Measurements from ENCODE around the gene ZDHHC22. TPM values are rescaled to one million over a fixed set of nuclear protein-coding genes. Genes with fewer than 3 reads are reported as not detected.
A peak's percentile ranks its signal among the peaks of the same experiment; 100 is the strongest.

The ZDHHC22 gene
- polyA plus RNA-seq, 1 donor from 2014 or later = 4.3 TPM

DNA sequence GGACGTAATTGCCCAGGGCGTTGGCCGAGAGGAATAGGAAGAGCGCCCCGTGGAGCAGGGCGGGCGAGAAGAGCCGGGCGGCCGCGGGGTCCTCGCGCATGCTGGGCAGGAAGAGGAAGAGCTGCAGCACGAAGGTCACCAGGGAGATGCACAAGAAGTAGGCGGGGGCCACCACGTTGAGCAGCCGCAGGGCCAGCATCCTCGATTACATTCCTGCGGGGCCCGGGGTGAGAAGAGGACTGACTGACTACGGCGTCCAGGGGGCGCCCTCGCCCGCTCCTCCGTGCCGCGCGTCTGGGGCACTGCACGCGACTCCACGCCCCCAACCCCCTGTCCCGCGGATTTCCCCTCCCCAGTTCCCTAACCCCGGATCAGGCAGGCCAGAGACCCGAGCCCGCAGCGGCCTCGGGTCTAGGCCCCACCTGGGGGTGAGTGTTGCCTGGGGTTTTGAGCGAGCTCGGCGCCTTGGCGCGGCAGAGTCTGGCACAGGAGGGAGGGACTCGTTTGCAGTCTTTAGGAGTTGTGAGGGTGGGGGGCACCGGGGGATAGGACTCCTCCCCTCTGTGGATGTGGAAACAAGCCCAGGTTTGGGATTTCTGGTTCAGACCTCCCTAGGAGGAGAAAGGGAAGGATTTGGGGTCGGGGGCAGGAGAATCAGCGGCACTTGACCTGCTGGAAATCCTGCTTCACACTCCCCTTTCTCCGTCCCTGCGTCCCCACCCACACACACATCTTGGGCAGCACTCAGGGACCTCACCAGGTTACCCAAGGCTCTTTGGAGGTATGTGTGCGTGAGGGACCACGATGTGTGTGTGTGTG, 1.8 kb downstream of the ZDHHC22 start:
- H3K9ac ChIP-seq (ENCODE audit: low read length) = peak overlapping the region; percentile 74

DNA sequence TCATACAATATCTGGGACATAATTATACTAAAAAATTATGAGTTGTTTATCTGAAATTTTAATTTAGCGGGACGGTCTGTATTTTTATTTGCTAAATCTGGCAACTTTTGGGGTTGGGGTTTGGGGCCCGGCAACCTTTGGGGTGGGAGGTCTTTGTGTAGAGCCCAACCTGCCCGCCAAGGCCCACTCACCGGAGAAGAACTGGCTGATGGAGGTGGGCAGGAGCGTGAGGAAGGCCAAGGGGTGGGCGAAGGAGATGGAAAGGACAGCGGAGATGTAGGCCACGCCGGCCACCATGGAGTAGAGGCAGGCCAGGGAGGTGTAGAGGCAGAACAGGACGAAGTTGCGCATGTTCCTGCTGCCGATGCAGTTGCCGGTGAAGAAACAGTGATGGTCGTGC, 2.6 kb downstream of the ZDHHC22 start:
- no peak overlapping the region for H3K27ac ChIP-seq (ENCODE audit: low read length)
- H3F3A ChIP-seq (ENCODE audit: insufficient read depth, low read length, poor library complexity, severe bottlenecking) = peaks cover 7% of the 10 kb centered on the region
- no peaks in the 10 kb centered on the region for H4K20me1 ChIP-seq (ENCODE audit: insufficient read depth)
- no peak overlapping the region for H2AFZ ChIP-seq (ENCODE audit: low read depth, low read length)
- no peak overlapping the region for H3K9ac ChIP-seq (ENCODE audit: low read length)
- H3K4me3 ChIP-seq (ENCODE audit: low read length) = peak overlapping the region; percentile 90
- no peak for TF ChIP-seq TAF1 (IDR thresholded peaks at IDR 0.05; ENCODE audit: low read depth)
- no peaks in the 10 kb centered on the region for H3K9me3 ChIP-seq (ENCODE audit: low read length)
- H3K36me3 ChIP-seq (ENCODE audit: insufficient read depth, low read length) = no peaks in the 10 kb centered on the region
- no peaks in the 10 kb centered on the region for H3K79me2 ChIP-seq (replicated peaks; ENCODE audit: insufficient read depth, low read length)
- peaks cover 60% of the 10 kb centered on the region for H3K27me3 ChIP-seq (ENCODE audit: insufficient read depth, low read depth, low read length)
- H3K9me2 ChIP-seq (ENCODE audit: insufficient read depth, low read length) = no peaks in the 10 kb centered on the region
- no peak overlapping the region for H3K4me2 ChIP-seq (ENCODE audit: low read length)

More for the DNA sequence above, 1.8 kb downstream of the ZDHHC22 start:
- H3K9me3 ChIP-seq (ENCODE audit: low read length) = no peaks in the 10 kb centered on the region
- H3K36me3 ChIP-seq (ENCODE audit: insufficient read depth, low read length) = no peaks in the 10 kb centered on the region
- H3K9me2 ChIP-seq (ENCODE audit: insufficient read depth, low read length) = no peaks in the 10 kb centered on the region
- no peaks in the 10 kb centered on the region for H4K20me1 ChIP-seq (ENCODE audit: insufficient read depth)
- H3F3A ChIP-seq (ENCODE audit: insufficient read depth, low read length, poor library complexity, severe bottlenecking) = peaks cover 7% of the 10 kb centered on the region
- H3K4me2 ChIP-seq (ENCODE audit: low read length) = peak overlapping the region; percentile 77
- H3K27me3 ChIP-seq (ENCODE audit: insufficient read depth, low read depth, low read length) = peaks cover 58% of the 10 kb centered on the region
- peak overlapping the region; percentile 90 for H3K4me3 ChIP-seq (ENCODE audit: low read length)
- peak overlapping the region; percentile 32 for H3K27ac ChIP-seq (ENCODE audit: low read length)
- TF ChIP-seq EZH2 (IDR thresholded peaks at IDR 0.05; ENCODE audit: borderline replicate concordance, insufficient read depth, low read length, poor library complexity, severe bottlenecking) (no peak), TAF1 (IDR thresholded peaks at IDR 0.05; ENCODE audit: low read depth) (no peak), POLR2AphosphoS5 (IDR thresholded peaks at IDR 0.05) (no peak), SMC3 (conservative IDR thresholded peaks at IDR 0.05; ENCODE audit: poor library complexity) (peak; percentile 69), RAD21 (conservative IDR thresholded peaks at IDR 0.05) (peak; percentile 72)
- TF ChIP-seq, protein P1, sequence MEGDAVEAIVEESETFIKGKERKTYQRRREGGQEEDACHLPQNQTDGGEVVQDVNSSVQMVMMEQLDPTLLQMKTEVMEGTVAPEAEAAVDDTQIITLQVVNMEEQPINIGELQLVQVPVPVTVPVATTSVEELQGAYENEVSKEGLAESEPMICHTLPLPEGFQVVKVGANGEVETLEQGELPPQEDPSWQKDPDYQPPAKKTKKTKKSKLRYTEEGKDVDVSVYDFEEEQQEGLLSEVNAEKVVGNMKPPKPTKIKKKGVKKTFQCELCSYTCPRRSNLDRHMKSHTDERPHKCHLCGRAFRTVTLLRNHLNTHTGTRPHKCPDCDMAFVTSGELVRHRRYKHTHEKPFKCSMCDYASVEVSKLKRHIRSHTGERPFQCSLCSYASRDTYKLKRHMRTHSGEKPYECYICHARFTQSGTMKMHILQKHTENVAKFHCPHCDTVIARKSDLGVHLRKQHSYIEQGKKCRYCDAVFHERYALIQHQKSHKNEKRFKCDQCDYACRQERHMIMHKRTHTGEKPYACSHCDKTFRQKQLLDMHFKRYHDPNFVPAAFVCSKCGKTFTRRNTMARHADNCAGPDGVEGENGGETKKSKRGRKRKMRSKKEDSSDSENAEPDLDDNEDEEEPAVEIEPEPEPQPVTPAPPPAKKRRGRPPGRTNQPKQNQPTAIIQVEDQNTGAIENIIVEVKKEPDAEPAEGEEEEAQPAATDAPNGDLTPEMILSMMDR (IDR thresholded peaks at IDR 0.05; ENCODE audit: poor library complexity, severe bottlenecking) = peak; percentile 71
- no peaks in the 10 kb centered on the region for H3K79me2 ChIP-seq (replicated peaks; ENCODE audit: insufficient read depth, low read length)
- peak overlapping the region; percentile 2 for H2AFZ ChIP-seq (ENCODE audit: low read depth, low read length)

DNA sequence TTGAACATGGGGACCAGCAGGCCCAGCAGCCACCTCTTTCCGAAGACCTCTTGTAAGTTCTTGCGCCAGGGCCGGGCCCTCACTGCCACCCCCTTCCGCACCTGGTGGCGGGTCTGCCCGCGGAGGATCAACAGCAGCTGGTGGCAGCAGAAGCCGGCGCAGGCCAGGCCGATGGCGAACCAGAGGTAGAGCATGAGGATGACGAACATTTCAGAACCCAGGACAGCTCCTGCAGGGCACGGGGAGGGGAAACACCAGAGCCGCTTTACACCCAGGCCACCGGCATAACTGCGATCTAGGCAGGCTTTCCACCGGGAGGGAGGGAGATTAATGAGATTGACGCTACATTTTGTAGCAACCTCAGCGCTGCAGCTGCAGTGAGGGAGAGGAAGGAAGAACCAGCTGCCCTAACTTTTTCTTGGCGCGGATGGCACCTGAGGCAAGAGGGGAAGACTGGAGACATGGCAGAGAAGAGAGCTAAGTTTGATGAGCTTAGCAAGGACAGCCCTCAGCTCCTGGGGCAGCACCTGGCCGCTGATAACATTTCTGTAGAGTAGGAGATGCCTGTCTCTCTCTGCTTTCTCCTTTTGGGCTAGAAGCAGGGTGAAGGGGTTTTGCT, 7.8 kb downstream of the ZDHHC22 start:
- no peaks in the 10 kb centered on the region for H3K9me3 ChIP-seq (ENCODE audit: low read length)
- no peaks in the 10 kb centered on the region for H3K36me3 ChIP-seq (ENCODE audit: insufficient read depth, low read length)
- H3K9ac ChIP-seq (ENCODE audit: low read length) = no peak overlapping the region
- TF ChIP-seq SMC3 (conservative IDR thresholded peaks at IDR 0.05; ENCODE audit: poor library complexity) = no peak
- TF ChIP-seq, protein P1 (IDR thresholded peaks at IDR 0.05; ENCODE audit: poor library complexity, severe bottlenecking) = no peak
- no peak for TF ChIP-seq RAD21 (conservative IDR thresholded peaks at IDR 0.05)
- TF ChIP-seq TAF1 (IDR thresholded peaks at IDR 0.05; ENCODE audit: low read depth) = no peak
- no peak for TF ChIP-seq MXI1 (conservative IDR thresholded peaks at IDR 0.05; ENCODE audit: poor library complexity, severe bottlenecking)
- TF ChIP-seq POLR2AphosphoS5 (IDR thresholded peaks at IDR 0.05) = no peak
- TF ChIP-seq, protein P2, sequence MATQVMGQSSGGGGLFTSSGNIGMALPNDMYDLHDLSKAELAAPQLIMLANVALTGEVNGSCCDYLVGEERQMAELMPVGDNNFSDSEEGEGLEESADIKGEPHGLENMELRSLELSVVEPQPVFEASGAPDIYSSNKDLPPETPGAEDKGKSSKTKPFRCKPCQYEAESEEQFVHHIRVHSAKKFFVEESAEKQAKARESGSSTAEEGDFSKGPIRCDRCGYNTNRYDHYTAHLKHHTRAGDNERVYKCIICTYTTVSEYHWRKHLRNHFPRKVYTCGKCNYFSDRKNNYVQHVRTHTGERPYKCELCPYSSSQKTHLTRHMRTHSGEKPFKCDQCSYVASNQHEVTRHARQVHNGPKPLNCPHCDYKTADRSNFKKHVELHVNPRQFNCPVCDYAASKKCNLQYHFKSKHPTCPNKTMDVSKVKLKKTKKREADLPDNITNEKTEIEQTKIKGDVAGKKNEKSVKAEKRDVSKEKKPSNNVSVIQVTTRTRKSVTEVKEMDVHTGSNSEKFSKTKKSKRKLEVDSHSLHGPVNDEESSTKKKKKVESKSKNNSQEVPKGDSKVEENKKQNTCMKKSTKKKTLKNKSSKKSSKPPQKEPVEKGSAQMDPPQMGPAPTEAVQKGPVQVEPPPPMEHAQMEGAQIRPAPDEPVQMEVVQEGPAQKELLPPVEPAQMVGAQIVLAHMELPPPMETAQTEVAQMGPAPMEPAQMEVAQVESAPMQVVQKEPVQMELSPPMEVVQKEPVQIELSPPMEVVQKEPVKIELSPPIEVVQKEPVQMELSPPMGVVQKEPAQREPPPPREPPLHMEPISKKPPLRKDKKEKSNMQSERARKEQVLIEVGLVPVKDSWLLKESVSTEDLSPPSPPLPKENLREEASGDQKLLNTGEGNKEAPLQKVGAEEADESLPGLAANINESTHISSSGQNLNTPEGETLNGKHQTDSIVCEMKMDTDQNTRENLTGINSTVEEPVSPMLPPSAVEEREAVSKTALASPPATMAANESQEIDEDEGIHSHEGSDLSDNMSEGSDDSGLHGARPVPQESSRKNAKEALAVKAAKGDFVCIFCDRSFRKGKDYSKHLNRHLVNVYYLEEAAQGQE (IDR thresholded peaks at IDR 0.05; ENCODE audit: borderline replicate concordance) = peak; percentile 31
- no peaks in the 10 kb centered on the region for H3K79me2 ChIP-seq (replicated peaks; ENCODE audit: insufficient read depth, low read length)
- no peak overlapping the region for H3K4me3 ChIP-seq (ENCODE audit: low read length)
- no peaks in the 10 kb centered on the region for H3K9me2 ChIP-seq (ENCODE audit: insufficient read depth, low read length)
- no peaks in the 10 kb centered on the region for H3F3A ChIP-seq (ENCODE audit: insufficient read depth, low read length, poor library complexity, severe bottlenecking)
- no peak overlapping the region for H2AFZ ChIP-seq (ENCODE audit: low read depth, low read length)
- peaks cover 28% of the 10 kb centered on the region for H3K27me3 ChIP-seq (ENCODE audit: insufficient read depth, low read depth, low read length)
- H3K27ac ChIP-seq (ENCODE audit: low read length) = no peak overlapping the region
- H4K20me1 ChIP-seq (ENCODE audit: insufficient read depth) = no peaks in the 10 kb centered on the region
- no peak overlapping the region for H3K4me2 ChIP-seq (ENCODE audit: low read length)

Measured in neural cell (in vitro differentiated cells).